ENCODE data around the gene FGD3.

- TF ChIP-seq SP1 (IDR thresholded peaks at IDR 0.05): no peak
- no peak for TF ChIP-seq YY1 (IDR thresholded peaks at IDR 0.05)
- TF ChIP-seq CTCF (IDR thresholded peaks at IDR 0.05; ENCODE audit: low read depth, low read length, missing input control): no peak
- TF ChIP-seq, protein P1, sequence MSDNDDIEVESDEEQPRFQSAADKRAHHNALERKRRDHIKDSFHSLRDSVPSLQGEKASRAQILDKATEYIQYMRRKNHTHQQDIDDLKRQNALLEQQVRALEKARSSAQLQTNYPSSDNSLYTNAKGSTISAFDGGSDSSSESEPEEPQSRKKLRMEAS (IDR thresholded peaks at IDR 0.05): no peak
These were observed 72.8 kb downstream of the FGD3 start for GRCh38 chr9:93020151-93020550.

All from liver (tissue), 3 donors.